ENCODE measurements around the gene KIRREL1. TPM values are rescaled to one million over a fixed set of nuclear protein-coding genes. Genes with fewer than 3 reads are reported as not detected.
"Not testable (repeated sequence)": the region's sequence is repeated elsewhere in the genome, so short reads cannot be mapped to it uniquely, and the experiment has no call there.

The KIRREL1 gene
- polyA plus RNA-seq, 4 donors, result 184 to 191 (median 190) TPM

DNA sequence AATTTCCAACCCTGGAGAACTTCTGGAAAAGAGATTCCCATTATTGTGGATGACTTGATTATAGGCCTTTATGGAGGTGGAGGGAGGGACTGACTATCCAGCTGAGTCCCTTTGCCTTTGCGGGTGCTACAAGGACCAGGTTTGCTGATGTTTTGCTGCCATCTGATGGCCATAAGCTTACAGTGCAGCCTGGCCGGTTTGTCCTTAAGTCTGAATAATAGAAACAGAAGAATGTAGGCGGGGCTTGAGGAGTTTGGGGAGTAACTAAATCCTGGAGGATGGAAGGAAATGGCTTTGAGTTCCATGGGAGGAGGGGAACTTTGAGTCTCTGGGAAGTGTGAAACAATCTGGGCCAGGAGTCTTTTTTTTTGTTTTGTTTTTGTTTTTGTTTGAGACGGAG, 131.6 kb downstream of the KIRREL1 start:
- peak; percentile 85 to 95 (median 90) for DNase-seq (ENCODE audit: low read depth in 4 of 4, low spot score in 3 of 4)

DNA sequence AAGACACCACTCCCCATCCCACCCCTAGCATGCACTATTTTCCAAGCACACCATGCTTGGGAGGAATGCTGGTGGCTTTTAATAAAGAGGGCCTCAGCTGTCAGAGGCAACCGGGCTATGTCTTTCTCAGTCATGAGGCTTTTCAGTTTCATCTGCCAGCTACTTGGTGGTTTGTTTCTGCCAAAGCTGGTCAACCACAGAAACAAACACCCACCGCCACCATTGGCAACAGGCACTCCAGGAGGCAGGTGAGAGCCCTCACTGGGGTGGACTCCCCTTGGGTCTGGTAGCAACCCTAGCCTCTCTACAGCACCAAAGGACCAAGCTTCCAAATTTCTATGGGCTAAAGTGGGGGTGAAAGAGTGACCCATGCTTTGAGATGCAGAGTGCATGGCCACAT, 133.0 kb downstream of the KIRREL1 start:
- DNase-seq (ENCODE audit: low read depth in 4 of 4, low spot score in 3 of 4), result no peak

GRCh38 chr1:158128531-158128930, 135.1 kb downstream of the KIRREL1 start:
- DNase-seq (ENCODE audit: low read depth in 4 of 4, low spot score in 3 of 4), result not testable (repeated sequence)

- no peak for DNase-seq (ENCODE audit: low read depth in 4 of 4, low spot score in 3 of 4)
These were observed 137.8 kb downstream of the KIRREL1 start for GRCh38 chr1:158131217-158131616.

DNA sequence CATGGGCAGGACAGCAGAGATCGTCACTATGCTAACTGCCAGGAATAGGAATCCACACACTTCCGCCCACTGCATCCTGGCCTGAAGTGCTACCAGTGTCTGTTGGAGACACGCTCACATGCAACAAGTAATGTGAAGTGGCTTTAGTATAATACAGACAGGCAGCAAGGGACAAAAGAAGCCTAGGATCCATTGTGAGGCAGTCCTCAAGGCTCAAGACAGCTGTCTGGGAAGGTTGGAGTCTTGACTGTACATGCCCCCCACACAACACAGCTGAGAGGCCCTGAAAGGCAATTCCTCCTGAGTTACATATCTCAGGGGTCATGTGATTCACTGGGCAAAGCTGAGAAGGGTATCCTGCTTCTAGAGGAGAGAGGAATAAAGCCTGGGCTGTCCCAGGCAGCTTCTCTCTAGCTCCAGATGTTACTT, 147.3 kb downstream of the KIRREL1 start:
- DNase-seq (ENCODE audit: low read depth in 4 of 4, low spot score in 3 of 4), result no peak

DNA sequence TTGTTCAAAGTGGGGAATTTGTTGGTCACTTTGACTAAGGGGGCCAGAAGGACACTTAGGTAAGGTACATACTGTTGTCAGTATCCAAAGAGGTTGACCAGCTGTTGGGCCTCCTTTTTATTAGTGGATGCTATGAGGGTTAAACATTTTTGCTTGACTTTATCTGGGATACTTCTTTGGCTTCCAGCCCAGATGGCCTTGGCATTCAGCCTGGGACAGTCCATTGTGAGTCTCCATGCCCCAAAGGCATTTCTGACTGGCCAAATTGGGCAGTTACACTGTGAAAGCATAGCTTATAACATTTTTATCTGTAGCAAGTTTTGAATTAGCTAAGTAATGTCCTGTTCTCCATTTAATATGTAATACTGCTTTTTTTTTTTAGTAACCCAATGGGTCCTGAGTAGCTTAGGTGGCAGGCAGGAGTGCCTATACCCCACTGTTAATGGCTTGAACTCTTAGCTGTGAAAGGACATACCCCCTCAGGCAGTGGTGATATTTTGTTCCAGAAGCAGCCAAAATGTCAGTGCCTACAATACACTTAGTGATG, 151.8 kb downstream of the KIRREL1 start:
- DNase-seq (ENCODE audit: low read depth in 4 of 4, low spot score in 3 of 4), result no peak

GRCh38 chr1:158146165-158146564, 152.7 kb downstream of the KIRREL1 start:
- no peak for DNase-seq (ENCODE audit: low read depth in 4 of 4, low spot score in 3 of 4)

GRCh38 chr1:158146739-158147138, 153.3 kb downstream of the KIRREL1 start:
- DNase-seq (ENCODE audit: low read depth in 4 of 4, low spot score in 3 of 4), result no peak

GRCh38 chr1:158147401-158147800, 154.0 kb downstream of the KIRREL1 start:
- no peak for DNase-seq (ENCODE audit: low read depth in 4 of 4, low spot score in 3 of 4)

- DNase-seq (ENCODE audit: low read depth in 4 of 4, low spot score in 3 of 4), result no peak
These were observed 154.4 kb downstream of the KIRREL1 start for GRCh38 chr1:158147869-158148268.

DNA sequence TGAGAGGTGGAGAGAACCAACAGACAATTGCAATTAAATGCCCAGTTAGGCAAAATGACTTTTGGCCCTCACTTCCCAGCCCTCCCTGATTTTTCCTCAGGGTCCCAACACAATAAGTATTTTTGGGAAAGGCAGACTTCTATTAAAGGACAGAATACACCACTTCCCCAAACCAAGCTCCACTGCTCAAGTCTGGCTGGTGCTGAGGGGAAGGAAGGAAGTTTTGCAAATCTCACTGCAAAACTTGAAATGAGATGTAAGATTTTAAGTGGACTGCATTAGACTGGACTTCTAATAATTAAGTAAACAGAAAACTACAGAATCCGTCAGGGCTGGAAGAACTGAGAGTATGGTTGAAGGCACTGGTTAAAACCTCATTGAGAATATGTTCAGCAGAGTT, 155.0 kb downstream of the KIRREL1 start:
- DNase-seq (ENCODE audit: low read depth in 4 of 4, low spot score in 3 of 4), result no peak

GRCh38 chr1:158149175-158149574, 155.7 kb downstream of the KIRREL1 start:
- no peak for DNase-seq (ENCODE audit: low read depth in 4 of 4, low spot score in 3 of 4)

Other genes with a start within 250 kb of the KIRREL1 start
- under 1 TPM in 1 of 4 donors, not detected in 3; 0.04 TPM for gene FCRL2, start 216.5 kb upstream of the KIRREL1 start, polyA plus RNA-seq (ENCODE audit: insufficient read length in 4 of 4)
- gene FCRL1, start 173.5 kb upstream of the KIRREL1 start, polyA plus RNA-seq (ENCODE audit: insufficient read length in 4 of 4), result under 1 TPM in 3 of 4 donors, not detected in 1; 0.10 to 0.20 (median 0.15) TPM
- not detected for gene CD5L, start 151.8 kb upstream of the KIRREL1 start, polyA plus RNA-seq (ENCODE audit: insufficient read length in 4 of 4)
- 1 to 10 TPM; 5.3 to 6.8 (median 5.9) TPM for gene CD1D, start 187.2 kb downstream of the KIRREL1 start, polyA plus RNA-seq (ENCODE audit: insufficient read length in 4 of 4)

Measured in right renal pelvis (tissue), 4 donors.